Sigmoid colon (tissue), 7 donors: ENCODE measurements around the gene ETV5. TPM values are rescaled to one million over a fixed set of nuclear protein-coding genes. Genes with fewer than 3 reads are reported as not detected.

ENCODE experiments used
- DNase-seq: peaks from one replicate; pipeline ENCODE4 v3.0.0-alpha.2; 2019
- H3K27ac ChIP-seq, 4 donors: fragments of 200-600 bp; sonication (generic); one replicate each; pipeline ENCODE4 v1.5.1; 2016 to 2019; ENCODE audit warnings: mild to moderate bottlenecking in 1 of 4
- H3K27me3 ChIP-seq, 3 donors: fragments of 200-600 bp; sonication (generic); one replicate each; pipeline ENCODE4 v1.5.1; 2019; ENCODE audit warnings: mild to moderate bottlenecking in 1 of 3
- H3K36me3 ChIP-seq, 4 donors: fragments of 200-600 bp; sonication (generic); one replicate each; pipeline ENCODE4 v1.5.1; 2016 to 2019
- H3K4me1 ChIP-seq, 4 donors: fragments of 200-600 bp; sonication (generic); one replicate each; pipeline ENCODE4 v1.5.1; 2017 to 2019
- H3K4me3 ChIP-seq, 4 donors: fragments of 200-600 bp; sonication (generic); one replicate each; pipeline ENCODE4 v1.5.1; 2017 to 2019; ENCODE audit warnings: mild to moderate bottlenecking in 2 of 4, moderate library complexity in 1 of 4
- H3K9me3 ChIP-seq, 4 donors: fragments of 200-600 bp in 3 of 4; sonication (generic) in 3 of 4; one replicate each; pipeline versions ENCODE4 v1.5.1 to v1.6.1; 2013 to 2019
- EP300 ChIP-seq, 4 donors: sonication (generic); formaldehyde crosslinking; IDR thresholded peaks; one replicate each; pipeline ENCODE4 v1.6.1; 2017; ENCODE audit warnings: antibody characterized with exemption in 4 of 4
- POLR2A ChIP-seq, 2 donors: fragments of 450-650 bp; IDR thresholded peaks; one replicate each; pipeline ENCODE4 v1.6.1; 2016; ENCODE audit warnings: antibody characterized with exemption in 2 of 2, mild to moderate bottlenecking in 2 of 2, moderate library complexity in 2 of 2
- POLR2AphosphoS5 ChIP-seq, 4 donors: sonication (generic); formaldehyde crosslinking; IDR thresholded peaks; one replicate each; pipeline ENCODE4 v1.6.1; 2017; ENCODE audit warnings: antibody characterized with exemption in 4 of 4
- WGBS, 2 donors: extraction: QIAGEN DNeasy Blood & Tissue Kit; methylation state at CpG; one replicate each; pipeline ENCODE4 v1.1.7; 2013; 5-methylcytosine and 5-hydroxymethylcytosine counted together
- intact Hi-C: fragments of 100-400 bp; cut with DNase I; formaldehyde crosslinking; loops from one replicate; pipeline ENCODE4 v1.15.1; 2023
- polyA plus RNA-seq, 3 donors: library from polyadenylated mRNA; stranded (reverse); fragments of 200-250 nt; gene quantifications; one replicate each; pipeline ENCODE4 v1.2.3, GENCODE V29; 2013
- total RNA-seq, 4 donors: library from RNA; depleted of rRNA; stranded (reverse); fragments of >200 nt; gene quantifications; one replicate each; pipeline ENCODE4 v1.1.0, GENCODE V29; 2016
- TF ChIP-seq, protein P1 (sequence below), 4 experiments: fragments of 450-650 bp in 3 of 4; fragments of 200-600 bp in 1 of 4; IDR thresholded peaks; one replicate each; pipeline ENCODE4 v1.5.1; 2016 to 2019; ENCODE audit warnings: antibody characterized with exemption in 4 of 4, mild to moderate bottlenecking in 3 of 4, moderate library complexity in 2 of 4
- donor health status: healthy with polysubstance abuse.
- donor health status: Bipolar disorder and iron deficiency.
- donor health status: healthy.

Gene ETV5
- total and polyA plus RNA-seq, 7 donors: 2.3 to 8.4 (median 6.3) TPM

DNA sequence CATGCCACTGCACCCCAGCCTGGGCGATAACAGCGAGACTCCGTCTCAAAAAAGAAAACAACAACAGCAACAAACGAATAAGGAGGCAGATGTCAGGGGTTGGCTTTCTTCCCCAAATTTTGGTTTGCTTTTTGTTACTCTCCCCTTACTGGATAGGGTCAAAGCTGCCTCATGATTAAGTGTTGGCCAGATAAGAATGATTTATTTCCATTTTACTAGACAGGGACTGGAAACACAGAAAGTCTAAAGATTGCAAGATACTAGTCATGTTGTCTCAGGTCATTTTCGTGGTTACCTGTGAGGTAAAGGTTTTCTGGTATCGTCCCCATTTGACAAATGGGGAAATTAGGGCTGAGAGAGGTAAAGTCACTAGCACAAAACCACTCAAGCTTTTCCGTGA, 18.6 kb upstream of the ETV5 start:
- Histone ChIP-seq H3K9me3 (no peaks in the 10 kb centered on the region), H3K4me1 (no peaks in the 10 kb centered on the region), H3K4me3 (no peak overlapping the region), H3K36me3 (no peaks in the 10 kb centered on the region), H3K27ac (no peak overlapping the region), H3K27me3 (no peaks in the 10 kb centered on the region)
- WGBS, 2 donors: 90 to 93% methylated on average over 7 of the region's 7 CpGs
- intact Hi-C loops: no loop called here
- DNase-seq: no peak
- TF ChIP-seq POLR2A (IDR thresholded peaks at IDR 0.05) (no peak), POLR2AphosphoS5 (IDR thresholded peaks at IDR 0.05) (no peak)

GRCh38 chr3:186125118-186125517, 16.2 kb upstream of the ETV5 start:
- intact Hi-C loops: no loop called here
- Histone ChIP-seq H3K27me3 (no peaks in the 10 kb centered on the region), H3K4me1 (no peaks in the 10 kb centered on the region), H3K9me3 (no peaks in the 10 kb centered on the region), H3K36me3 (no peaks in the 10 kb centered on the region), H3K4me3 (no peak overlapping the region), H3K27ac (no peak overlapping the region)
- no peak for DNase-seq
- 95 to 96% methylated on average over 2 of the region's 2 CpGs for WGBS, 2 donors
- TF ChIP-seq POLR2A (IDR thresholded peaks at IDR 0.05): no peak
- TF ChIP-seq, protein P1, sequence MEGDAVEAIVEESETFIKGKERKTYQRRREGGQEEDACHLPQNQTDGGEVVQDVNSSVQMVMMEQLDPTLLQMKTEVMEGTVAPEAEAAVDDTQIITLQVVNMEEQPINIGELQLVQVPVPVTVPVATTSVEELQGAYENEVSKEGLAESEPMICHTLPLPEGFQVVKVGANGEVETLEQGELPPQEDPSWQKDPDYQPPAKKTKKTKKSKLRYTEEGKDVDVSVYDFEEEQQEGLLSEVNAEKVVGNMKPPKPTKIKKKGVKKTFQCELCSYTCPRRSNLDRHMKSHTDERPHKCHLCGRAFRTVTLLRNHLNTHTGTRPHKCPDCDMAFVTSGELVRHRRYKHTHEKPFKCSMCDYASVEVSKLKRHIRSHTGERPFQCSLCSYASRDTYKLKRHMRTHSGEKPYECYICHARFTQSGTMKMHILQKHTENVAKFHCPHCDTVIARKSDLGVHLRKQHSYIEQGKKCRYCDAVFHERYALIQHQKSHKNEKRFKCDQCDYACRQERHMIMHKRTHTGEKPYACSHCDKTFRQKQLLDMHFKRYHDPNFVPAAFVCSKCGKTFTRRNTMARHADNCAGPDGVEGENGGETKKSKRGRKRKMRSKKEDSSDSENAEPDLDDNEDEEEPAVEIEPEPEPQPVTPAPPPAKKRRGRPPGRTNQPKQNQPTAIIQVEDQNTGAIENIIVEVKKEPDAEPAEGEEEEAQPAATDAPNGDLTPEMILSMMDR (IDR thresholded peaks at IDR 0.05): no peak
- TF ChIP-seq POLR2AphosphoS5 (IDR thresholded peaks at IDR 0.05): no peak
- no peak for TF ChIP-seq EP300 (IDR thresholded peaks at IDR 0.05)

- Histone ChIP-seq H3K36me3 (no peaks in the 10 kb centered on the region), H3K4me1 (no peaks in the 10 kb centered on the region), H3K27ac (no peak overlapping the region), H3K27me3 (no peaks in the 10 kb centered on the region), H3K4me3 (no peak overlapping the region), H3K9me3 (no peaks in the 10 kb centered on the region)
- no peak for TF ChIP-seq POLR2A (IDR thresholded peaks at IDR 0.05)
- TF ChIP-seq, protein P1 (IDR thresholded peaks at IDR 0.05): no peak
- 77 to 87% methylated on average over 5 of the region's 5 CpGs for WGBS, 2 donors
- DNase-seq: no peak
- intact Hi-C loops: no loop called here
Observed at GRCh38 chr3:186124592-186124991, 15.7 kb upstream of the ETV5 start.

DNA sequence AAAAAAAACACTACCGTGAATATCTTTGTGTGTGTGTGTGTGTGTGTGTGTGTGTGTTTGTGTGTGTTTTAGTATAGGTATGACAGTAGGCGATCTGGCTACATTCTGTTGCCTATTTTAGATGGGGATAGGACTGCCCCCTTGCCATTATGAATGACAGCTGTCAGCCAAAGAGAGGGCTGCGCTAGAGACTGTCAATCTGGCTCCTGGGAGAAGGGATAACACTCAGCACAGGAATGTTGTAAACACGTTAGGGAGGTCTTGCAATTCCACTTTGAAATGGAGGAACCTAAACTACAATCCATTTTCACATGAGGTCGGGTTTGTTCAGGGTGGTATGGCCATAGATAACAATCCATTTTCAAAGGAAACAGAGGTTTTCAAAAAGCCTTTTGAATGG, 14.1 kb upstream of the ETV5 start:
- 79 to 84% methylated on average over 5 of the region's 5 CpGs for WGBS, 2 donors
- H3K27me3 ChIP-seq: no peaks in the 10 kb centered on the region
- no peaks in the 10 kb centered on the region for H3K4me1 ChIP-seq
- H3K36me3 ChIP-seq: no peaks in the 10 kb centered on the region
- H3K9me3 ChIP-seq: no peaks in the 10 kb centered on the region
- no peak overlapping the region for H3K27ac ChIP-seq
- no peak for DNase-seq
- H3K4me3 ChIP-seq: no peak overlapping the region
- intact Hi-C loops: no loop called here
- TF ChIP-seq, protein P1 (IDR thresholded peaks at IDR 0.05): no peak
- TF ChIP-seq EP300 (IDR thresholded peaks at IDR 0.05) (no peak), POLR2AphosphoS5 (IDR thresholded peaks at IDR 0.05) (no peak), POLR2A (IDR thresholded peaks at IDR 0.05) (no peak)

DNA sequence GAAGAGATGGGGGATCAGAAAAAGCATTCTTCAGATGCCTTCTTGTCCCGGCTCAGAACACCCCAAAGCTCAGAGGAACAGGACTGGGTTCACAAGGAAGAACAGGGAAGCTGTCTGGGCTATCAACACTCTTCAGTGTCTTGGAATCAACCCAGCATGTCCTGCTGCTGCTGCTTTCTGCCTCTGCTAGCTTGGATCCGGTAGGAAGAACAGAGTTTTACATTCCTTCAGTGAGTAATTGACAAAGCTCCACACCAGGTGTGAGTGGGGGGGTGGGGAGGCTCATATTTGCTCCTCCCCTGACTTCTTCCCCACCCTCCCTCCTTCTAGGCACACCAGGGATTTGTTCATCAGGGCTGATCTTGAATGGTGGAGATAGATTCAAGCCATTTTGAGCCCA, 13.1 kb upstream of the ETV5 start:
- DNase-seq: no peak
- Histone ChIP-seq H3K9me3 (no peaks in the 10 kb centered on the region), H3K4me3 (no peak overlapping the region), H3K4me1 (no peaks in the 10 kb centered on the region), H3K36me3 (no peaks in the 10 kb centered on the region), H3K27ac (no peak overlapping the region), H3K27me3 (no peaks in the 10 kb centered on the region)
- intact Hi-C loops: no loop called here
- TF ChIP-seq POLR2AphosphoS5 (IDR thresholded peaks at IDR 0.05) (no peak), EP300 (IDR thresholded peaks at IDR 0.05) (no peak), POLR2A (IDR thresholded peaks at IDR 0.05) (no peak)
- TF ChIP-seq, protein P1 (IDR thresholded peaks at IDR 0.05): no peak
- WGBS, 2 donors: 31 to 62% methylated on average over 2 of the region's 2 CpGs
